Right lung (tissue), 5 donors: Measurements from ENCODE around the gene RHOT1. TPM values are rescaled to one million over a fixed set of nuclear protein-coding genes. Genes with fewer than 3 reads are reported as not detected.

ENCODE experiments used
- DNase-seq, 2 donors: peaks; one replicate each; pipeline ENCODE4 v3.0.0-alpha.2; 2013
- polyA plus RNA-seq, 5 donors: library from polyadenylated mRNA; unstranded; fragments of 120-200 nt; gene quantifications; one replicate each; pipeline versions ENCODE4 v1.2.1 to v1.2.3, GENCODE V29; 2013; ENCODE audit warnings: inconsistent platforms in 1 of 5, low replicate concordance in 1 of 5; ENCODE audit not compliant: insufficient read length in 5 of 5, insufficient read depth in 1 of 5

Gene RHOT1
- polyA plus RNA-seq, 5 donors: 49.2 to 71.1 (median 66.0) TPM

- no peak for DNase-seq
Observed at GRCh38 chr17:32267690-32268205, 125.4 kb downstream of the RHOT1 start.

DNA sequence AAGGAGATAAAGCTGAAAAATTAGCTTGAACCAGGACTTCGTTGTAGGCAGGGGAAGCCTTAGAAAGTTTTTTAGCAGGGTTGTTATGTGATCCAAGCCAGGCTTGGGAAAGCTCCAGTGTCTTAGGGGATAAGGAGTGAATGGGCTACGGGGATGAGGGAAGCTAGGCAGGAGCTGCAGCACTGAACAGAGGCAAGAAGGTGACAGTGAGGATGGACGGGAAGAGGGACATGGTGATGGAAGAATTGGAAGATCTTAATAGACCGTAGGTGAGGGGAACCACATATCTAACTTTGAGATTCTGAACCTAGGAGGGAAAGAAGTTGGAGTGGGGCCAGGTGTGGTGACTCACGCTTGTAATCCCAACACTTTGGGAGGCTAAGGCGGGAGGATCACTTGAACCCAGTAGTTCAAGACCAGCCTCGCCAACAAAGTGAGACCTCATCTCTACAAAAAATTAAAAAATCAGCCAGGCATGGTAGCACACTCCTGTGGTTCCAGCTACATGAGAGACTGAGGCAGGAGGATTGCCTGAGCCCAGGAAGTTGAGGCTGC, 126.5 kb downstream of the RHOT1 start:
- DNase-seq: no peak

GRCh38 chr17:32269377-32269776, 127.1 kb downstream of the RHOT1 start:
- no peak for DNase-seq

- DNase-seq: no peak
Observed at GRCh38 chr17:32271844-32272243, 129.5 kb downstream of the RHOT1 start.

DNA sequence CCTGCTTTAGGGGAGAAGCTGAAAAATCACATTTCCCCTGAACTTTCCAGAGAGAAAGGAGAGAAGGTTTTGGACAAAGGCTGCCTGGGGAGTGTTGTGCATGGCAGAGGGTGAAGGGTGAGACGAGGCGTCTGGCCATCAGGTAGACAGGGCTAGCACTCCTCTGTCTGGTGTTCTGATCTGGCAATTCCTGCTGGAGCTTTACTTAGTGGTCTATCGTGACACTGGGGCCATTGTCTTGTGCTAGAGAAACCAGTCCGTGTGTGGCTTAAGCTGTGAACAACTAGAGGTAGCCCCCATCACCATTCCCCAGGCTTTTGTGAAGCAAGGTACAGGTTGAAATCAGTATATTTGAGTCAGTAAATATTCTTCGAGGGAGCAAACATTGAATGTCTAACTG, 131.8 kb downstream of the RHOT1 start:
- DNase-seq: no peak

GRCh38 chr17:32274643-32275042, 132.3 kb downstream of the RHOT1 start:
- DNase-seq: no peak

Other genes with a start within 250 kb of the RHOT1 start
- 10 to 100 TPM; 62.7 to 96.0 (median 85.9) TPM for gene UTP6, start 240.8 kb upstream of the RHOT1 start, polyA plus RNA-seq
- gene SUZ12, start 205.5 kb upstream of the RHOT1 start, polyA plus RNA-seq: 10 to 100 TPM; 31.0 to 51.0 (median 46.4) TPM
- gene LRRC37B, start 135.1 kb upstream of the RHOT1 start, polyA plus RNA-seq: 10 to 100 TPM; 21.9 to 44.2 (median 34.2) TPM
- gene RHBDL3, start 123.3 kb downstream of the RHOT1 start, polyA plus RNA-seq: 1 to 10 TPM; 1.3 to 2.1 (median 1.6) TPM
- gene C17orf75, start 199.7 kb downstream of the RHOT1 start, polyA plus RNA-seq: 10 to 100 TPM; 28.8 to 42.7 (median 31.9) TPM
- 100 to 1,000 TPM; 201 to 320 (median 271) TPM for gene ZNF207, start 207.7 kb downstream of the RHOT1 start, polyA plus RNA-seq